ENCODE data around the gene ERF. TPM values are rescaled to one million over a fixed set of nuclear protein-coding genes. Genes with fewer than 3 reads are reported as not detected.

The ERF gene
- total RNA-seq, 2 experiments from 2014 or later: 65.5 to 66.4 TPM

DNA sequence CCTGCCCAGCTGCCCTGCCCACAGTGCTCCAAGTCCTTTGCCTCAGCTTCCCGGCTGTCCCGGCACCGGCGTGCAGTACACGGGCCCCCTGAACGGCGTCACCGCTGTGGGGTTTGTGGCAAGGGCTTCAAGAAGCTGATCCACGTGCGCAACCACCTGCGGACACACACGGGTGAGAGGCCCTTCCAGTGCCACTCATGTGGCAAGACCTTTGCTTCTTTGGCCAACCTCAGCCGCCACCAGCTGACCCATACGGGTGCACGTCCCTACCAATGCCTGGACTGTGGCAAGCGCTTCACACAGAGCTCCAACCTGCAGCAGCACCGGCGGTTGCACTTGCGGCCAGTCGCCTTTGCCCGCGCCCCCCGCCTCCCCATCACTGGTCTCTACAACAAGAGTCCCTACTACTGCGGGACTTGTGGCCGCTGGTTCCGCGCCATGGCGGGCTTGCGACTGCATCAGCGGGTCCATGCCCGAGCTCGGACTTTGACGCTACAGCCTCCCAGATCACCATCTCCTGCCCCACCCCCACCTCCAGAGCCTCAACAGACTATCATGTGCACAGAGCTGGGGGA is 29.1 kb downstream of the ERF start:
- H3K27me3 Mint-ChIP-seq: no peaks in the 10 kb centered on the region
- H3K27ac Mint-ChIP-seq: no peak overlapping the region
- CTCF ChIA-PET: interaction anchor here (0.6 to 1.2 kb wide), 3 partner anchors 53 to 367 kb away, joined by 3 read pairs; no protein-coding TSS in a partner anchor
- no peak overlapping the region for H3K4me3 Mint-ChIP-seq
- no peaks in the 10 kb centered on the region for H3K9me3 Mint-ChIP-seq (ENCODE audit: low read depth)
- DNase-seq: no peak
- no peak for ATAC-seq
- POLR2A ChIA-PET: no interaction called here
- intact Hi-C loops (cut with DNase I, micrococcal nuclease): no loop called here
- H3K4me1 Mint-ChIP-seq: peaks cover 34% of the 10 kb centered on the region
- H3K36me3 Mint-ChIP-seq (ENCODE audit: low read depth): peaks cover 41% of the 10 kb centered on the region

DNA sequence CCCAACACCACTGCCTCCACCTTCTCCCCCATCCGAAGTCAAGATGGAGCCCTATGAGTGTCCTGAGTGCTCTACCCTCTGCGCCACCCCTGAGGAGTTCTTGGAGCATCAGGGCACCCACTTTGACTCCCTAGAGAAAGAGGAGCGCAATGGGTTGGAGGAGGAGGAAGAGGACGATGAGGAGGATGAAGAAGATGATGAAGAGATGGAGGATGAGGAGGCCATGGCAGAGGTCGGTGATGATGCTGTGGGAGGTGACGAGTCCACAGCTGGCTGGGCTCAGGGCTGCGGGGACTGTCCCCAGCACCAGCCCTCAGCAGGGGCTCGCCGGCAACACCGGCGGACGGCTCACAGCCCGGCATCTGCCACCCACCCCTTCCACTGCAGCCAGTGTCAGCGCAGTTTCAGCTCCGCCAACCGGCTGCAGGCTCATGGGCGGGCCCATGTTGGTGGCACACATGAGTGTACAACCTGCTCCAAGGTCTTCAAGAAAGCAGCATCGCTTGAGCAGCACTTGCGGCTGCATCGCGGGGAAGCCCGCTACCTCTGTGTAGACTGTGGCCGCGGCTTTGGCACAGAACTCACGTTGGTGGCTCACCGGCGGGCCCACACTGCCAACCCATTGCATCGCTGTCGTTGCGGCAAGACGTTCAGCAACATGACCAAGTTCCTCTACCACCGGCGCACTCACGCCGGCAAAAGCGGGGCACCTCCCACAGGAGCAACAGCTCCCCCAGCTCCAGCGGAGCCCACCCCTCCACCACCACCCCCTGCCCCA is 29.8 kb downstream of the ERF start:
- Mint-ChIP-seq H3K4me1 (peaks cover 36% of the 10 kb centered on the region), H3K4me3 (no peak overlapping the region), H3K27me3 (no peaks in the 10 kb centered on the region), H3K9me3 (ENCODE audit: low read depth) (no peaks in the 10 kb centered on the region), H3K36me3 (ENCODE audit: low read depth) (peaks cover 44% of the 10 kb centered on the region), H3K27ac (no peak overlapping the region)
- CTCF ChIA-PET: interaction anchor here (1.2 to 1.3 kb wide), 2 partner anchors 17 to 54 kb away, joined by 3 read pairs; partner anchors contain the start of gene GSK3A
- POLR2A ChIA-PET: no interaction called here
- ATAC-seq (no peak), DNase-seq (no peak)
- intact Hi-C loops (cut with DNase I, micrococcal nuclease): no loop called here

DNA sequence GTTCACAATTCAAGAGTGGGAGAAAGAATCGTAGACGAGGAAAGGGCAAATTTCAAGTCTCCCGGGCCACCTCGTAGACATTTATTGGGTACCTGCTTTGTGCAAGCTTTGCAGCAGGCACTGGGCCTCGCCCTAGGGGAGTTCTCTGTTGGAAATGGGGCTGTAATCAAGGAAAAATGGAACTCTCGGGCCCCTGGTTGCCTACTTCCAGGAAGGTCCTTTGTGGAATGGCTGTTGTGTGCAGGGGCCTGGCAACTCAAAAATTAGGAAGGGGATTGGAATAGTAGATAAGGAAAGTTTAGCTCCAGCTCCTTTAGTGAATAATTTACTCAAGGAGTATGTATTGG is 34.2 kb downstream of the ERF start:
- peak overlapping the region; percentile 85 for H3K4me3 Mint-ChIP-seq
- peaks cover 24% of the 10 kb centered on the region for H3K36me3 Mint-ChIP-seq (ENCODE audit: low read depth)
- H3K27ac Mint-ChIP-seq: peak overlapping the region; percentile 90
- CTCF ChIA-PET: interaction anchor here (0.6 to 1.9 kb wide), 6 partner anchors 12 to 1524 kb away, joined by 3 to 7 read pairs (median 4); partner anchors contain the start of gene GSK3A
- intact Hi-C loops (cut with DNase I, micrococcal nuclease): loop anchor here (1.0 kb wide), 4 partner anchors 22 to 105 kb away; partner anchors contain the start of genes GSK3A (in 2 of the 2) and MEGF8 (in 2 of the 2)
- peaks cover 44% of the 10 kb centered on the region for H3K4me1 Mint-ChIP-seq
- H3K27me3 Mint-ChIP-seq: no peaks in the 10 kb centered on the region
- DNase-seq (no peak), ATAC-seq (no peak)
- no peaks in the 10 kb centered on the region for H3K9me3 Mint-ChIP-seq (ENCODE audit: low read depth)
- POLR2A ChIA-PET: interaction anchor here (0.5 to 2.4 kb wide), 2 partner anchors 9 to 22 kb away, joined by 4 to 16 read pairs; partner anchors contain the start of gene GSK3A

DNA sequence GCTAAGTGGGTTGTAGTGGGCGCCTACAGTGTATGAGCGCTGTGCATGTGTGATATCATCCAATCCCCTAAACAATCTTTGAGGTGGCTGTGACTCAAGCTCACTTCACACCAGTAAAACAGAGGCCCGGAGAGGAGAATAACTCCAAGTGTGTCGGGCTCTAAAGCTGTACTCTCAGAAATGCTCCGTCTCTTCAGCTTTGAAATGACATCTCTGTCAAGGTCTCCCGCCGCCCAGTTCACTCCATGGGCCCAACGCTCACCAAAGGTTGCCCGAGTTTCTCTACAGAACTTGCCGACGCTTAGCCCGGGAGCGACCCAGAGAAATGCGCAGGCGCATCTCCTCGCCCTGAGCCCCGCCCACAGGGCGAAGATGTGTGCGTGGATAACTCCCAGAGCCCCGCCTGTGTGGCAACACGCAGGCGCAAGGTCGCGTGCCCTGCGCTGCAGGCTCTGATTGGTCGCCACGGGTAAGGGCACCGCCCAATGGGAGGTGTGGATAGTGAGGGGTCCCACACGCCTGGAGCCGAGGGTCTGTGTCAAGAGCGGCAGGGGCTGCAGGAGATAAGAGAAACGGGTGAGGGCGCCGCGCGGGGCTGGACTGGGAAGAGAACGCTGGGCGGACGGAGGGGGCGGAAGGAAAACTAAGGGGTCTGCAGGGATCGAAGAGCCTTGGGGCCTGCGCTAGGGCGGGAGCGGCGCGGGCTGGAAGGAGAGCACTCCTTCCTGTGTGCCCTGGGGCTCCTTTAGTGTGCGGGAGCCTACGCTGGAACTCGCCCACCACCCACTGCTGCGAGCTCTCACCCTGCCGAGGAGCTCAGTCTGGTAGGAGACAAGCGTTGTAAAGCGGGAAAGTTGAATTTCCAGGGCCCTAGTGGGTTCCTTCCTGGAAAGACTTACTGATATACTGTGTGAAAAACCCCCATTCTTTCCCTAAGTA is 34.8 kb downstream of the ERF start, which contains the start of gene ZNF526:
Gene ZNF526, plus strand, starts transcription at position 501 of the 939 bp plus-strand sequence. CDS start 4,092 bp downstream, outside the sequence.
- Mint-ChIP-seq H3K9me3 (ENCODE audit: low read depth) (no peaks in the 10 kb centered on the region), H3K4me3 (peak within 1 kb of the TSS; percentile 85), H3K36me3 (ENCODE audit: low read depth) (peaks cover 27% of the 10 kb centered on the region), H3K27ac (peak within 1 kb of the TSS; percentile 90), H3K4me1 (peaks cover 50% of the 10 kb centered on the region), H3K27me3 (no peaks in the 10 kb centered on the region)
- ATAC-seq (peak; percentile 83), DNase-seq (peak; percentile 98)
- ChIA-PET CTCF (interaction anchor here (0.6 to 1.9 kb wide), 9 partner anchors 13 to 1523 kb away, joined by 3 to 7 read pairs (median 4); partner anchors contain the start of genes GSK3A and POU2F2), POLR2A (interaction anchor here (0.5 to 2.4 kb wide), 4 partner anchors 8 to 256 kb away, joined by 3 to 16 read pairs (median 6); partner anchors contain the start of gene GSK3A)
- intact Hi-C loops (cut with DNase I, micrococcal nuclease): loop anchor here (1.0 to 10.0 kb wide), 6 partner anchors 22 to 1242 kb away; partner anchors contain the start of genes GSK3A (in 2 of the 2), MEGF8 (in 2 of the 2) and ARHGEF1 (in 1 of the 2)

DNA sequence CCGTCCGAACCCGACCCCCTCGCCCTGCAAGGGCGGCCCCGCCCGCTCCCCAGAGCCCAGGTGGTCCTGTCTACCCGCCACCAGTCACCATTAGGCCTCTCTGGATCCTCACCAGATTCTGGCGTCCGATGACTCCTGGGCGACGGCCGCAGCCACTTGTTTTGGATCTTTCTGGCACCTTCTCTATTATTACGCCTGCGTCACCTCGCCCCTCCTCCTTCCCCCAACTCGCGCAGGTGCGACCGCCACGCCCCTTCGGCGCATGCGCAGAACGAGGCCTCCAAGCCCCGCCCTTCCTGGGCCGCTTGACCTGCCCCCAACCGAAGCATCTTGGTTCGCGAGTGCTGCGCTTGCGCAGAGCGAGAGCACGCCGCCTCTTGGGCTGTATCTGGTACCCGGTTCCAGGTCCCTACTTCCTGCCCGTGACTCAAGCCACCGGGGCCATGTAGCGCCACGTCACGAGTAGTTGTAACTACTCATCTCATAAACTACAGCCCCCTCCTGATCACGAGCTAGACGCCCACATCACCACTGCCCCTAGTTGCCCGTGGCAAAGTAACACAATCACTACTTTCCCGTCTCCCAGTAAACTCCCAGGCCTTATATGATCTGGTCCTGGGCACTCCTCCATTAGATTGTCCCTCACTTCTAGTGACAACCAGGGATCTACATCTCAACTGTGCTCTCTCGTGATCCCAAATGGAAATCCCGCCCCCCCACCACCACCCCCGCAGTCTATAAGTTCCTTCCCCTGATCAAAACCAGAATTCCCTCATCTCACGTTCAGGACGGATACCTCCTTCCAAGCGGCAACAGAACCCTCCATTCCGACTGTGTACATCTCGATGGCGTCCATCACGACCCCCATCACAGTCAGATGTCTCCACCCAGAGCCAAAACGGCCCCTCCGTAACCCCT is 37.1 kb downstream of the ERF start, which contains the start of gene DEDD2:
Gene DEDD2, minus strand, starts transcription at position 158 of the 918 bp plus-strand sequence. CDS start 670 bp downstream, outside the sequence.
- DNase-seq (peak; percentile 100), ATAC-seq (peak; percentile 82)
- H3K27ac Mint-ChIP-seq: peak within 1 kb of the TSS; percentile 90
- POLR2A ChIA-PET: interaction anchor here (0.6 to 1.5 kb wide), 3 partner anchors 17 to 53 kb away, joined by 4 to 7 read pairs (median 4); partner anchors contain the start of gene GSK3A
- CTCF ChIA-PET: interaction anchor here (0.6 to 1.8 kb wide), 5 partner anchors 20 to 136 kb away, joined by 3 to 4 read pairs (median 3); no protein-coding TSS in a partner anchor
- H3K4me1 Mint-ChIP-seq: peaks cover 70% of the 10 kb centered on the region
- H3K4me3 Mint-ChIP-seq: peak within 1 kb of the TSS; percentile 85
- no peaks in the 10 kb centered on the region for H3K27me3 Mint-ChIP-seq
- H3K36me3 Mint-ChIP-seq (ENCODE audit: low read depth): peaks cover 36% of the 10 kb centered on the region
- no peaks in the 10 kb centered on the region for H3K9me3 Mint-ChIP-seq (ENCODE audit: low read depth)
- intact Hi-C loops (cut with DNase I, micrococcal nuclease): loop anchor here (1.0 to 10.0 kb wide), 16 partner anchors 18 to 1245 kb away; partner anchors contain the start of genes POU2F2 (in 2 of the 2), ARHGEF1 (in 1 of the 2), MEGF8 (in 1 of the 2) and PAFAH1B3 (in 1 of the 2)

DNA sequence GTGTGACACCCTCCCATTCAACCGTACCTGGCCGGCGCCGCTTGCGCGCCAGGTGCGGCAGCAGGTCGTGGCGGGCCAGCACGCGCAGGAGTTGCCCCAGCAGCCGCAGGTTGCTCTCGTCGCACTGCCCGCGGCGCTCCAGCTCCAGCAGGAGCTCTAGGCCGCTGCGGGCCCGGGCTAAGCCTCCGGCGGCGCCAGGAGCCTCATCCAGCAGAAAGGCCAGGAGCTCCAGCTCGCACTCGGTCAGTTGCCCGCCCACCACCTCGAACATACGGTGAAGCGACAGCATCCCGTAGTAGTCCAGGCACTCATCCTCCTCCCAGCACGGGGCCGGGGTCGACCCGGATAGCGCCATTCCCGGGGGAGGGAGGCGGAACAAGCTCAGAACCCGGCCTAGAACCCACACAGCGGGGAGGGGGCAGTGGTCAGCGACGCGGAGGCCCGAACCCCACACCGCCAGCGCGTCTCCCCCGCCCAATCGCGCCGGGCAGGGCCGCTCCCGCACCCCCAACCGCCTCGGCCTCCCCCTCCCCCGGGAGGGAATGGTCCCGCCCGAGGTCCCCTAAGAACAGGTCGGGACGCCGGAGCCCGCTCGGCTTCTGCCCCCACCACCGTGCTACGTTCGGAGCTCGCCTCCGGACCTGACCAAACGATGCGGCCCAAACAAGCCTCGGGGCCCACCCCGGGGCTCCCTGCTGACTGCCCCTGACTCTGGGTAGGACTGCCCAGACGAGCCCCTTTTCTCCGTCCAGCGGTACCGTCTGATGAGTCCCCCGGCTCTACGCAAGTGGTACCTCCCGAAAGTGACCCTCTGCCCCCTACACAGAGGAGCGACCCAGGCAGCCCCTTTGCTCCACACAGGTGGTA is 38.0 kb downstream of the ERF start:
- Mint-ChIP-seq H3K9me3 (ENCODE audit: low read depth) (no peaks in the 10 kb centered on the region), H3K27ac (peak overlapping the region; percentile 90)
- intact Hi-C loops (cut with DNase I, micrococcal nuclease): loop anchor here (1.0 to 10.0 kb wide), 16 partner anchors 18 to 1245 kb away; partner anchors contain the start of genes POU2F2 (in 2 of the 2), ARHGEF1 (in 1 of the 2), MEGF8 (in 1 of the 2) and PAFAH1B3 (in 1 of the 2)

DNA sequence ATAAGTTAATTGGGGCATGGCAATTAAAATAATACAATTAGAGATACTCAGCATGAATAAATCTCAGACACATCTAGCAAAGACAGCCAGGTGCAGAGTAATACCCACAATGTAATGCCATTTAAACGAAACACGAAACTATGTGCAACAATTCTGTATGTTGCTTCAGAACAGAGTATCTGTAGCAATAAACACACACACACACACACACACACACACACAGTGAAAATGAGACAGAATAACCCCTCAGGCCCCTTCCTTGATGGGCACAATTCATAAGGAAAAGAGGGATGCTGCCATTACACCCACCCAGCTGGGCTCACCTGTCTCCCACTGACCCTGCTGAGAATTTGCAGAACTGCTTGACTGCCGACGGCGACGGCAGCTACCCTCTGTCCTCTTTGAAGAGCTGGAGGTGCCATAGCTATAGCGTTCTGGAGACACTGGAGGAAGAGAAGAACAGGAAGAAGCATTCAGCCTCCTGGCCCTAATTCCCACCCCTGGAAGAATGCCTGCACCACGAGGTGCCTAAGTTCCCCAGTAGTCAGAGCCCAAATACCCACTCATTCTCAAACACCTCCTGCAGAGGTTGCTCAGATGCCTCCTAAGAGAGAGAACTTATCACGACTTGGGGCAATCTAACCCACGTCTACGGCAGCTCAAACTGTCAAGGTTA is 40.0 kb downstream of the ERF start:
- Mint-ChIP-seq H3K4me3 (peak overlapping the region; percentile 85), H3K36me3 (ENCODE audit: low read depth) (peaks cover 36% of the 10 kb centered on the region), H3K27ac (peak overlapping the region; percentile 27), H3K9me3 (ENCODE audit: low read depth) (no peaks in the 10 kb centered on the region), H3K27me3 (no peaks in the 10 kb centered on the region), H3K4me1 (peaks cover 60% of the 10 kb centered on the region)
- intact Hi-C loops (cut with DNase I, micrococcal nuclease): loop anchor here in 1 of 2 experiments (5.0 to 10.0 kb wide), 2 partner anchors 330 to 1247 kb away; partner anchors contain the start of gene ARHGEF1
- DNase-seq: no peak
- ATAC-seq: no peak
- POLR2A ChIA-PET: interaction anchor here (0.6 to 0.7 kb wide), 3 partner anchors 28 to 99 kb away, joined by 3 to 4 read pairs (median 3); partner anchors contain the start of gene GSK3A
- CTCF ChIA-PET: interaction anchor here (0.7 to 2.1 kb wide), 5 partner anchors 9 to 82 kb away, joined by 3 to 12 read pairs (median 4); partner anchors contain the start of gene POU2F2

More for the DNA sequence above, 38.0 kb downstream of the ERF start:
- ATAC-seq (no peak), DNase-seq (peak; percentile 58)
- ChIA-PET CTCF (interaction anchor here (0.6 to 1.8 kb wide), 8 partner anchors 19 to 438 kb away, joined by 3 to 4 read pairs (median 4); no protein-coding TSS in a partner anchor), POLR2A (interaction anchor here (0.5 to 1.5 kb wide), 2 partner anchors 26 to 114 kb away, joined by 3 to 4 read pairs; partner anchors contain the start of gene GSK3A)
- Mint-ChIP-seq H3K4me3 (peak overlapping the region; percentile 85), H3K27me3 (no peaks in the 10 kb centered on the region), H3K36me3 (ENCODE audit: low read depth) (peaks cover 39% of the 10 kb centered on the region), H3K4me1 (peaks cover 67% of the 10 kb centered on the region)

DNA sequence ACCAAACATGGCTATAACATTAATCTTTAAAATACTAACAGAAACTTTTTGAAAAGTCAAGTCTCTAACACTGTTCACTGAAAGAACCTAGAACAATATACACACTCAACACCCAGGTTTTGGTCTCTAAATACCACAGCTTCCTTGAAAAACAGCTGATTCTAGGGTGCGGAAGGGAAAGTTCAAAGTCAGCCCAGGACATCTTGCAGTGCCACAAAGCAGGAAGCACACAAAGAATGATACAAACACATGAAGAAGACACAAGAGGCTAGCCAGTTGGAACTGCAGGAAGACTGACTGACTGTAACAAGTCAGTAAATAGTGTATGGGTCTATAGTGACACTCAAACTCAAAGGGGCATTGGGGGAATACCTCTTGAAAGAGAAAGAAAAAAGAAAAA is 42.0 kb downstream of the ERF start:
- H3K4me1 Mint-ChIP-seq: peaks cover 50% of the 10 kb centered on the region
- no peak overlapping the region for H3K4me3 Mint-ChIP-seq
- ATAC-seq (no peak), DNase-seq (no peak)
- H3K27me3 Mint-ChIP-seq: no peaks in the 10 kb centered on the region
- intact Hi-C loops (cut with DNase I, micrococcal nuclease): loop anchor here in 1 of 2 experiments (10.0 kb wide), 1 partner anchor 328 kb away; the partner anchor contains the start of gene ARHGEF1
- ChIA-PET POLR2A (no interaction called here), CTCF (no interaction called here)
- peaks cover 53% of the 10 kb centered on the region for H3K36me3 Mint-ChIP-seq (ENCODE audit: low read depth)
- H3K9me3 Mint-ChIP-seq (ENCODE audit: low read depth): no peaks in the 10 kb centered on the region
- peak overlapping the region; percentile 66 for H3K27ac Mint-ChIP-seq
